CD4-positive, alpha-beta T cell treated with Interleukin-15 for 1 hour (primary cell): ENCODE measurements around the gene PPP1R15A.
"Not testable (repeated sequence)": the region's sequence is repeated elsewhere in the genome, so short reads cannot be mapped to it uniquely, and the experiment has no call there.

Source experiments
- DNase-seq: peaks from one replicate; pipeline ENCODE4 v3.0.0-alpha.2; 2020

Gene PPP1R15A

GRCh38 chr19:48881741-48882657, 9.8 kb downstream of the PPP1R15A start:
- peak; percentile 38 for DNase-seq

- DNase-seq = no peak
Measured at GRCh38 chr19:48883726-48884125, 11.5 kb downstream of the PPP1R15A start.

GRCh38 chr19:48887861-48888612, 15.8 kb downstream of the PPP1R15A start:
- no peak for DNase-seq

GRCh38 chr19:48889496-48889895, 17.3 kb downstream of the PPP1R15A start:
- DNase-seq = not testable (repeated sequence)

GRCh38 chr19:48890551-48890950, 18.3 kb downstream of the PPP1R15A start:
- no peak for DNase-seq

GRCh38 chr19:48895226-48895625, 23.0 kb downstream of the PPP1R15A start:
- DNase-seq = no peak

- DNase-seq = peak; percentile 65
Measured at GRCh38 chr19:48896191-48896720, 24.0 kb downstream of the PPP1R15A start.

- DNase-seq = no peak
Measured at GRCh38 chr19:48897181-48897580, 25.0 kb downstream of the PPP1R15A start.

GRCh38 chr19:48899386-48899749, 27.1 kb downstream of the PPP1R15A start:
- DNase-seq = not testable (repeated sequence)

- peak; percentile 98 for DNase-seq
Measured at GRCh38 chr19:48899781-48900476, 27.7 kb downstream of the PPP1R15A start, which contains the start of gene NUCB1. TSS of gene NUCB1 (plus strand) at chr19:48900312. CDS start at chr19:48900797, 485 bp downstream.

GRCh38 chr19:48900477-48901406, 28.5 kb downstream of the PPP1R15A start:
- DNase-seq = no peak

- not testable (repeated sequence) for DNase-seq
Measured at GRCh38 chr19:48902291-48902690, 30.1 kb downstream of the PPP1R15A start.

GRCh38 chr19:48903788-48904187, 31.6 kb downstream of the PPP1R15A start:
- DNase-seq = not testable (repeated sequence)

- DNase-seq = no peak
Measured at GRCh38 chr19:48905664-48906063, 33.4 kb downstream of the PPP1R15A start.

GRCh38 chr19:48906324-48906723, 34.1 kb downstream of the PPP1R15A start:
- DNase-seq = no peak

GRCh38 chr19:48907671-48908070, 35.5 kb downstream of the PPP1R15A start:
- peak; percentile 35 for DNase-seq

GRCh38 chr19:48909424-48910077, 37.3 kb downstream of the PPP1R15A start:
- not testable (repeated sequence) for DNase-seq

GRCh38 chr19:48910803-48911202, 38.6 kb downstream of the PPP1R15A start:
- DNase-seq = no peak

GRCh38 chr19:48913114-48913889, 41.1 kb downstream of the PPP1R15A start:
- DNase-seq = no peak

GRCh38 chr19:48914181-48914580, 42.0 kb downstream of the PPP1R15A start:
- no peak for DNase-seq
